Activated naive CD4-positive, alpha-beta T cell treated with anti-CD3 and anti-CD28 coated beads, Interleukin-2, amount 50 U/mL, for 24 hours (primary cell): ENCODE results near the gene RBL2.
"Not testable (repeated sequence)": the region's sequence is repeated elsewhere in the genome, so short reads cannot be mapped to it uniquely, and the experiment has no call there.

Experiments
- H3K27ac Mint-ChIP-seq: one replicate; pipeline ENCODE4 v1.8.0; 2021; ENCODE audit warnings: mild to moderate bottlenecking, mixed read lengths
- H3K27me3 Mint-ChIP-seq: one replicate; pipeline ENCODE4 v1.8.0; 2021; ENCODE audit warnings: mixed read lengths
- H3K36me3 Mint-ChIP-seq: one replicate; pipeline ENCODE4 v1.8.0; 2021; ENCODE audit warnings: mixed read lengths
- H3K4me1 Mint-ChIP-seq: one replicate; pipeline ENCODE4 v1.8.0; 2021; ENCODE audit warnings: mixed read lengths
- H3K4me3 Mint-ChIP-seq: one replicate; pipeline ENCODE4 v1.8.0; 2021; ENCODE audit warnings: mild to moderate bottlenecking, mixed read lengths
- H3K9me3 Mint-ChIP-seq: one replicate; pipeline ENCODE4 v1.8.0; 2021; ENCODE audit warnings: mixed read lengths

The RBL2 gene

DNA sequence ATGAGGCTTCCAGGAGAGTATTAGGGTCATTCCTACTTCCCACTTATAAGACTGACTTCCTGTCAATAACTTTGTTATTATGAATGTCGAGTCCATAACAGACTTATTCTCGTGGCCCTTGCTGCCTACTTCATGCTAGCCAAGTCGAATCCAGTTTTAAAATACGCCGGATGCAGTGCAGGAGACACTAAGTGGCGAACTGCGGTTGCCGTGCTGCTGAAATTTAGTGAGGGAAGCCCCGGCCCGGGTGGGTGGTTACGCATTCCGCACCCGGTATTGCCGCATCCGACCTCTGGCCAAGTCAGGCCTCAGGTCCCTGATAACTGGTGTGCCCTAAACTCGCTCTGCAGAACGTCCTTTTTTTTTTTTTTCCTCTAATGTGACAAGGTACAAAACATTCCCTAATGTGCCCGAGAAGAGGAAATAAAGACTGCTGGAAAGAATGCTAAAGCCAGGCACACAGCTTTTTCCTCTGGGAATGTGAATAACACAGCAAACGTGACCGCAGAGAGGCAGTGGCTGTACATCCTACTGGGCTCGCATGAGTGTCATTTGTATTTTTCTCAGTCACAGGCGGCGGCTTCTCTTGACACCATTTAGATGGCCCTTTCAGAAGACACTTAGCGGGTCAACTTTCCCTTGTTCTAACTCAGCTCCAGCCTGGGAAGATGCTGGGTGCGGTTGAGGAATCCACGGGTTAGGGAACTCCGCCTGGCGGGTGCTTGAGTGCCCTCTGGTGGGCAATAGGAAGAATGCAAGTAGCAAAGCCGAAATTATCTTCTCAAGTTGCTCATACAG, 75.8 kb downstream of the RBL2 start:
- H3K4me3 Mint-ChIP-seq, result peak overlapping the region; percentile 47
- H3K4me1 Mint-ChIP-seq, result peaks cover 27% of the 10 kb centered on the region
- peaks cover 4% of the 10 kb centered on the region for H3K36me3 Mint-ChIP-seq
- no peaks in the 10 kb centered on the region for H3K27me3 Mint-ChIP-seq
- no peak overlapping the region for H3K27ac Mint-ChIP-seq
- H3K9me3 Mint-ChIP-seq, result no peaks in the 10 kb centered on the region

DNA sequence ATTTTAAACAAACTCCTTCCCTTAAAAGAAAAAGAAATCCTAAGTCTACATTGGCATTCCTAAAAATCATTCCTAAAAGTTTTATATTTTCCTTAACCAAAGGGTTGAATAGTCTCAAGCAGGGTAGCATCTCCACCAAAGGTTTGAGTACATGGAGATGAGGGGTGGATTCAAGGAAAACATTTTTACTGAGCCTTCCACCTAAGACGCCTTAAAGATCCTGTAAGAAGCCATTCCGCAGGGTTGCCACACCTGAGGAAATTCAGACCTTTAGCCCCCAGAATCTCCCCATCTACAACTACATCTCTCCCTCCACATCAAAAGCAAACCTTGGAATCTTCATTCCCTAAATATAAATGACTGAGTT, 76.4 kb downstream of the RBL2 start:
- no peak overlapping the region for H3K4me3 Mint-ChIP-seq
- no peaks in the 10 kb centered on the region for H3K27me3 Mint-ChIP-seq
- no peaks in the 10 kb centered on the region for H3K9me3 Mint-ChIP-seq
- peaks cover 26% of the 10 kb centered on the region for H3K4me1 Mint-ChIP-seq
- H3K36me3 Mint-ChIP-seq, result peaks cover 4% of the 10 kb centered on the region
- H3K27ac Mint-ChIP-seq, result peak overlapping the region; percentile 55

DNA sequence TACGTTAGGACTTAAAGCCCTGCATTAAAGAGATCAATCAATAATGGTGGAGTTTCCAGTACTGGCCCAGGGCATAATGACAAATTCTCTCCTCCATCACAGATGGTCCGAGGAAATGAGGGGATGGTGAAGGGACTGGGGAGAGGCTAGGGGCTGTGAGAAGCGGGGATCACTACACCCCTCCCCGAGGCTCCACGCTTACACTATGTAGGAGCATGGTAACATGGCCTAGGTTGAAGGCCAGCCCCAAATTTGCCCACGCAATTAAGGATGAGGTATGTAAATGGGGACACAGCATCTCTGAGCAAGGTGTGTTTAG, 76.8 kb downstream of the RBL2 start:
- no peak overlapping the region for H3K4me3 Mint-ChIP-seq
- peaks cover 4% of the 10 kb centered on the region for H3K36me3 Mint-ChIP-seq
- peak overlapping the region; percentile 55 for H3K27ac Mint-ChIP-seq
- H3K27me3 Mint-ChIP-seq, result no peaks in the 10 kb centered on the region
- H3K9me3 Mint-ChIP-seq, result no peaks in the 10 kb centered on the region
- H3K4me1 Mint-ChIP-seq, result peaks cover 30% of the 10 kb centered on the region

DNA sequence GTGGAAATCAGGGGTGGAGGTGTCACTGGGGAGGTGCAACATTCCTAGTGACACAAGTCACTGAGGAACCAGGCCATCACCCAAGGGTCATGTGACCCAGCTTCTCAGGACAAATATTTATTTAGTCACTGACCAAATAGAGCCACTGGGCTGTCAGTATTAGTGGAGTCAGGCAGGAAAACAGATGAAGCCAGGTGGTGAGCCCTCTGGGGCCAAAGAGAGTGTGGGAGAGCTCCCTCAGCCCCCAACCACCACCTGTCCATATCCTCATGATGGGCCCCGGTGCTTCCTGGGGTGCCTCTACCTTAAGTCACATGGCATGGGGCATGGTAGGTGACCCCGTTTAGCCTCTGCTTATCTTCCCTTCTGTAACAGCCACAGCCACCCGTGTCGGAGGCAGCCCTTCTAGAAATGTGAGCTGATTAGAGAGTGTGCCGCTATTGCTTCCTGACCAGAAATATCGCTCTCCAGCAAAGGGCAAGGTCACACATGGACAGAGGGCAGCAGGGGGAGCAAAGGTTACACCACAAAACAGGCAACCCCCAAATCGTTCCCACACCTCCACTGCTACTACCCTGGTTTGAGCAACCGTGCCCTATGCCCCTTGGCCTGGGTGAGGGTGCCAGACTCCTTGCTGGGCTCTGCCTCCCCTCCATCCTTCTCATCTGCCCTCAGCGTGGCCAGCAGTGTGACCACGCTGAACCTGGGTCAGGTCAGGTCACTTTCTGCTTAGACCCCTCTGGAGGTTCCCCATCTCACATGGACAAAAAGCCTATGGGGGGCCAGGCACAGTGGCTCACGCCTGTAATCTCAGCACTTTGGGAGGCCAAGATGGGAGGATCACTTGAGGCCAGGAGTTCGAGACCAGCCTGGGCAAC, 77.4 kb downstream of the RBL2 start:
- no peaks in the 10 kb centered on the region for H3K27me3 Mint-ChIP-seq
- H3K4me1 Mint-ChIP-seq, result peaks cover 30% of the 10 kb centered on the region
- H3K9me3 Mint-ChIP-seq, result no peaks in the 10 kb centered on the region
- H3K27ac Mint-ChIP-seq, result no peak overlapping the region
- H3K4me3 Mint-ChIP-seq, result no peak overlapping the region
- peaks cover 4% of the 10 kb centered on the region for H3K36me3 Mint-ChIP-seq

DNA sequence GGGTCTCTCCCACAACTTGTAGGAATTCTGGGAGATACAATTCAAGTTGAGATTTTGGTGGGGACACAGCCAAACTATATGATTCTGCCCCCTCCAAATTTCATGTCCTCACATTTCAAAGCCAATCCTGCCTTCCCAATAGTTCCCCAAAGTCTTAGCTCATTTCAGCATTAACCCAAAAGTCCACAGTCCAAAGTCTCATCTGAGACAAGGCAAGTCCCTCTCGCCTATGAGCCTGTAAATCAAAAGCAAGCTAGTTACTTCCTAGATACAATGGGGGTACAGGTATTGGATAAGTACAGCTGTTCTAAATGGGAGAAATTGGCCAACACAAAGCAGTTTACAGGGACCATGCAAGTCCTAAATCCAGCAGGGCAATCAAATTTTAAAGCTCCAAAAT, 78.5 kb downstream of the RBL2 start:
- peaks cover 41% of the 10 kb centered on the region for H3K4me1 Mint-ChIP-seq
- H3K36me3 Mint-ChIP-seq, H3K9me3 Mint-ChIP-seq, H3K4me3 Mint-ChIP-seq, H3K27me3 Mint-ChIP-seq, H3K27ac Mint-ChIP-seq: not testable (repeated sequence)

DNA sequence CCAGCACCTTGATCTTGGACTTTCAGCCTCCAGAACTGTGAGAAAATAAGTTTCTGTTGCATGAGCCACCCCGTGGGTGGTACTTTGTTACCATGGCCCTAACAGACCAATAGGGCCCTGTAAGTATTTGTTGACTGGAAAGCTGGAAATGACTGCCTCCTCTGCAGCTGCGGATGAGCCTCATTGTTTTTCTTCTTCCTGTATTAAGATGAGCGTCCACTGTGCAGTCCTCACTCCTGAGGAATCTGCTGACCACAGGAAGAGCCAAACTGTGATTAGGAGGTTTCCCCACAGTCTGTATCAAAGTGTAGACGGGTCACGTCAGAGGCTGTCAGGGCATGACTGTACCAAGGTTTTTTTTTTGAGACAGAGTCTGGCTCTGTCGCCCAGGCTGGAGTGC, 81.0 kb downstream of the RBL2 start:
- Mint-ChIP-seq H3K4me3 (no peak overlapping the region), H3K36me3 (peaks cover 4% of the 10 kb centered on the region), H3K27ac (no peak overlapping the region), H3K9me3 (no peaks in the 10 kb centered on the region), H3K27me3 (no peaks in the 10 kb centered on the region), H3K4me1 (peaks cover 65% of the 10 kb centered on the region)

DNA sequence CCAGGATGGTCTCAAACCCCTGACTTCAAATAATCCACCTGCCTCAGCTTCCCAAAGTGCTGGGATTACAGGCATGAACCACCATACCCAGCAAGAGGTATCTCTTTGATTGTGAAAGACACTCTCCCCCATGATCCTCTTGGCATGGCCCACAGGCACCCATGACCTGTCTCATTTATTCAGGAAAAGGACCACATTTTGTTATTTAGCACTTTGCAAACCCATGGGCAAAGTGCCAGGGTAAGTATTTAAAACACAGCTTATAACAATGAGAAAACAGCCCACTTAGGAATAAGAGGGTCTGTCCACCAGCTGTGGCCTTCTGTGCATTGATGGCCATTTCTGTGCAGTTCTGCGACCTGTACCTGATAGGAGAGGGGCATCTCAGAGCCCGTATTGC, 81.5 kb downstream of the RBL2 start:
- Mint-ChIP-seq H3K9me3 (no peaks in the 10 kb centered on the region), H3K27ac (no peak overlapping the region), H3K4me1 (peaks cover 60% of the 10 kb centered on the region), H3K27me3 (no peaks in the 10 kb centered on the region), H3K36me3 (peaks cover 4% of the 10 kb centered on the region), H3K4me3 (no peak overlapping the region)

DNA sequence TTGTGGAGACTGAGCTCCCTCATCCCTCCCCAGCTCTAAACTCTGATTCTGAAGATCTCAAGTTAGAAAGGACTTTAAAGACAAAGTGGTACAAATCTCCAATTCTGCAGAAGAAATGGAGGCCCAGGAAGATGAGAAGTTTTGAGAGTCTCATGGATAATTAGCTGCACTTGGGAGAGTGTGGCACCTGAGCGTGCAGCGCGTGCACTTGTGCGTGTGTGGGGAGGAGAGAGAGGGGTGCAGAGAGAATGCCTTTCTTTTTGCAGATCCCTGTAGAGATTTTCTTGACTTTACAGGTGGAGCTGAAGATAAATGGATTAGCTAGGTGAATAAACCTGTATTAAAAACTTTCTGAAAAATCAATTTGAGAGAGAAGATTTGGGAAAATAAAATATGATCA, 83.6 kb downstream of the RBL2 start:
- H3K4me3 Mint-ChIP-seq, result peak overlapping the region; percentile 95
- H3K9me3 Mint-ChIP-seq, result no peaks in the 10 kb centered on the region
- H3K36me3 Mint-ChIP-seq, result peaks cover 4% of the 10 kb centered on the region
- no peaks in the 10 kb centered on the region for H3K27me3 Mint-ChIP-seq
- peaks cover 51% of the 10 kb centered on the region for H3K4me1 Mint-ChIP-seq
- no peak overlapping the region for H3K27ac Mint-ChIP-seq

DNA sequence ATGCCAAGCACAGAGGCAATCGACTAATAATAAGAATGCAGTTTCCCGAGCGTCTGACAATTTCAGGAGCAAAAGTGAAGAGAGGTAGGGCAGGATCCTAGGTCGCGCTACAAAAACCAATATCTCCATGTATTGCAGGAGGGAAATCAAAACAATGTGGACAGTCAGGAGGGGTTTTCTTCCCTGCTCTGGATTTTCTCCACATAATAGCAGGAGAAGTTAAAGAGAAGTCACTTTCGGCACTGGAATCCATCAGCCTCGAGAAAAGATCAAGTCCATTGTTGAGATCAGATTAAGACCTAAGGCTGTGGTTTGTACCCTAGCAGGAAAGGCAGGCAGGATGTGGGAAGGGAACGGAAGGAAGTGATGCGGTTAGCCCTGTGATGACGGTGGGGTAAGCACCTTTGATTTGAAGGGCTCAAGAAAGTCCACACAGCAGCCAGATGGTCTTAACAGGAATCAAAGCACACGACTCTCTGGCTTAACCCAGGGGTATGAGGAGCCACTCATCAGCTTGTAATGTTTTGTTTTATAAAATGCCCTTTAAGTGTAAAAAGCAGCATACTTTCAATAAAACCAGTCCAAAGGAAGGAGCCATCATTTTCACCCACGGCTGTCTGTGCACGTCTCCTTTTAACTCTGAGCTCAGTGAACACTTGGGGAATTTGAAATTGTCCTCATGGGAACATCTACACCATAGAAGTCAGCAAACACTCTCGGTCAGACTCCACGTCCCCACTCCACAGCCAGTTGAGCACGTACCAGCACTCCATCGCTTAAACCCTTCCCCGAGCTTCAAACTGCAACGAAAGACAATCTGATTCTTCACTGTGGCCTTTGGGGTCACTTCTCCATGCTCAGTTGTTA, 84.5 kb downstream of the RBL2 start:
- peak overlapping the region; percentile 95 for H3K4me3 Mint-ChIP-seq
- peaks cover 4% of the 10 kb centered on the region for H3K36me3 Mint-ChIP-seq
- peak overlapping the region; percentile 92 for H3K27ac Mint-ChIP-seq
- peaks cover 51% of the 10 kb centered on the region for H3K4me1 Mint-ChIP-seq
- no peaks in the 10 kb centered on the region for H3K27me3 Mint-ChIP-seq
- no peaks in the 10 kb centered on the region for H3K9me3 Mint-ChIP-seq

DNA sequence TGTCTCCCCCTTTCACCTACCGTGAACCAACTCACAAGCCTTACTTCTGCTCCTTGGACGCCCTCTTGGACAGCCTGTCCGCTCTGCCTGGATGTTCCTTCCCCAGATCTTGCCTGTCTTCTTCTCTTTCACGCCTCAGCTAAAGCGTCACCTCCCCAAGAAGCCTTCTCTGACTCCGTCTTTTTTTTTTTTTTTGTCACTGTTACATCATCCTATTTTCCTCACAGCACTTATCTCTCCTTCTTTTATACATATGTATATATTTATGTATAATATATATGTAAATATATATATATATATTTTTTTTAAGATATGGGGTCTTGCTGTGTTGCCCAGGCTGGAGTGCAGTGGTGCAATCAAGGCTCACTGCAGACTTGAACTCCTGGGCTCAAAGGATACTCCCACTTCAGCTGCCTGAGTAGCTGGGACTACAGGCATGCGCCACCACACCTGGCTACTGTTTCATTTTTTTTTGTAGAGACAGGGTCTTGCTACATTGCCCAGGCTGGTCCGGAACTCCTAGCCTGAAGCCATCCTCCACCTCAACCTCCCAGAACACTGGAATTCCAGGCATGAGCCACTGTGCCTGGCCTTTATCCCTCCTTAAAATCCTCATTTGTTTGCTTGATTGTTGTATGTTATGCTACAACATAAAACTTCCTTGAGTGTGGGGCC, 85.3 kb downstream of the RBL2 start:
- Mint-ChIP-seq H3K9me3 (no peaks in the 10 kb centered on the region), H3K27me3 (no peaks in the 10 kb centered on the region), H3K4me1 (peaks cover 44% of the 10 kb centered on the region), H3K4me3 (peak overlapping the region; percentile 95), H3K27ac (peak overlapping the region; percentile 92), H3K36me3 (peaks cover 1% of the 10 kb centered on the region)

DNA sequence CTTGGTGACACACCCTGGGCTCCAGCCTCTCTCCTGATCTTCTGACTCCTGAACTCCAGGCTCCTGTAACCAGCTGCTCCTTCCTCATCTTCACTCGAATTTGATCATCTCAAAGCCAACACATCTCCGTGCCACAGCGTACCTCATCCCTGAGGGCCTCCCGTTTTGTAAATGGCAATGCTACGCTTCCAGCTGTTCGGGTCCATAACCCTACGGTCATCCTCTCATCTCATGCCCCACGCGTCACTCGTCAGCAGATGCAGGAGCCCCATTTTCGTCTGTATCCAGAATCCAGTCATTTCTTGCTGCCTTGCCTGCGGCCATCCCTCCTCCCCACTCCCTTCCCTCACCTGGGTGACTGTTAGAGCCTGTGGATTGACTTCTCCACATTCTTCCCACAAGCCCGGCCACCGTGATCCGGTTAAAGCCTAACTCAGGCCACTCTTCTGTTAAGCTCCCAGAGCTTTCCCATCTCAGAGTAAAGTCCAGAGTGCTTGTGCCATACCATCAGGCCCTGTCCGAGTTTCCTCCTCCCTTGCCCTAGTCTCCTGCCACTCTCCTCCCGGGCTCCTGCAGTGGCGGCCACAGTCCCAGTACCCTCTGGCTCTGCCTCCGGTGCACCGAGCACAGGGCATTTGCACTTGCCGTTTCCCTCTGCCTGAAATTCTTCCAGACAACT, 89.0 kb downstream of the RBL2 start:
- no peaks in the 10 kb centered on the region for H3K9me3 Mint-ChIP-seq
- no peaks in the 10 kb centered on the region for H3K27me3 Mint-ChIP-seq
- H3K27ac Mint-ChIP-seq, result peak overlapping the region; percentile 9
- H3K4me3 Mint-ChIP-seq, result no peak overlapping the region
- peaks cover 20% of the 10 kb centered on the region for H3K4me1 Mint-ChIP-seq
- no peaks in the 10 kb centered on the region for H3K36me3 Mint-ChIP-seq

DNA sequence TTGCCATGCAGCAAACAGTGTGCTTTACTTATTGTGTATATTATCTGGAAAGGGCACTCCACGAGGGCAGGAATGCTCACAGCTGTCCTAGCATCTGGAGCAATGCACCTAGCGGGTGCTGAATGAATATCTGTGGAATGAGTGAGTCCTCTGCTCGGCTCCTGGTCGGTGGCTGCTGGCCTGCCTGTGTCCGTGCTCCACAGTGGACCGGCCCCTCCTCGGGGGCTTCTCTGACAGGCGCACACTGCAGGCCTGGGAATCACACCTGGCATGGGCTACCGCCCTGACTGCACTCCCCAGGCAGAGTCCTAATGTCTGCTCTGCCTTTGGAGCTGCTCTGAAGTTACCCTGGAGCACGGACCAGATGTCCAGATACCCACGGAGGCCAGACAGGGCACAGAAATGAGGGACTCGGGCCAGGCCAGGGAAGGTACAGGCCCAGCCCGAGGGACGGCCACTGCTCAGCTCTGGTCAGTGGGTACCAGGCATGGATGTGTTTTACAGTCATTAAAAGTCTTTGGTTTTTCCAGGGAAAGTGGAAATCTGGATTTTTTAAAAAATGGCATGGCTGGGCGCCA, 89.8 kb downstream of the RBL2 start:
- H3K27me3 Mint-ChIP-seq, result no peaks in the 10 kb centered on the region
- H3K9me3 Mint-ChIP-seq, result no peaks in the 10 kb centered on the region
- no peaks in the 10 kb centered on the region for H3K36me3 Mint-ChIP-seq
- peaks cover 12% of the 10 kb centered on the region for H3K4me1 Mint-ChIP-seq
- H3K4me3 Mint-ChIP-seq, result no peak overlapping the region
- no peak overlapping the region for H3K27ac Mint-ChIP-seq

DNA sequence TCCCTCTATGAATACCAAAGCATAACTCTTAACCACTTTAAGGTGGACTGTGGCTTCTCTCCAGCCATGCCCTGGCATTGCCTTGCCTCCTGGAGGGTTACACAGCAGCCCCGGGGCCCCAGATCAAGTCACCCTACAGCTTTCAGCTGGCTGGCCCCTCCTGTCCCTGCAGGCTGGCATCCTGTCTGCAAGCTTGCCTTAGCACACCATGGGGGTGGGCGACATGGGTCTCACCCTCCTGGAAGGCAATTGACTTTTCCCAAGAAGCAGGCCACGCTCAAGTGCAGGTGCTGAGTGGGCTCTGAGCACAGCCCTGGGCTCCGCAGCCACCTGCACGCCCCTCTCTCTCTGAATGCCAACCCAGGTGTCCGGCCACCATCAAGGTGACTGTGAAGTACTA, 94.5 kb downstream of the RBL2 start:
- Mint-ChIP-seq H3K27me3 (no peaks in the 10 kb centered on the region), H3K4me1 (no peaks in the 10 kb centered on the region), H3K9me3 (no peaks in the 10 kb centered on the region), H3K4me3 (no peak overlapping the region), H3K27ac (no peak overlapping the region), H3K36me3 (no peaks in the 10 kb centered on the region)

DNA sequence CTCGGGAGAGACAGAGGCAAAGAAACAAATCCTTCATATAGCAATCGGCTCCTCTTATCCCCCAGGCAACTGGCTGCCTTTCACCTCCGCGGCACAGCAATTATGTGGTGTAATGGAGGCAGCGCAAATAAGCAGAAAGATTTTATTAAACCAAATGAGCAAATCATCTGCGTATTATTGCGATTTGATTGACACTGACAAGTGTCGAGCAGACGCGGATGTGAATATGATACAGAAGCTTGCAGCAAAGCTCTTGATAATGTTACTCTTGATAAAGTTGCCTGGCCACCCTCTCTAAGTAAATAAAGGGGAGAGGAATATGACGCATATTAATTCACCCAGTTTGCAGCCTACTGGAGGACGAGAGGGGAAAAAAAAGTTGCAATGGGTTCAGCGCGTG, 95.2 kb downstream of the RBL2 start:
- Mint-ChIP-seq H3K4me1 (no peaks in the 10 kb centered on the region), H3K9me3 (no peaks in the 10 kb centered on the region), H3K27me3 (no peaks in the 10 kb centered on the region), H3K36me3 (no peaks in the 10 kb centered on the region), H3K4me3 (no peak overlapping the region), H3K27ac (no peak overlapping the region)
